Right lobe of liver (tissue), 4 donors: ENCODE data around the gene IL22RA1.

Experiments
- CTCF ChIP-seq, 4 donors: fragments of 200-600 bp in 3 of 4; fragments of 450-650 bp in 1 of 4; IDR thresholded peaks; one replicate each; pipeline versions ENCODE4 v1.5.1 to v1.8.0; 2016 to 2022; ENCODE audit warnings: antibody characterized with exemption in 4 of 4, mild to moderate bottlenecking in 2 of 4
- POLR2A ChIP-seq: fragments of 450-650 bp; IDR thresholded peaks from one replicate; pipeline ENCODE4 v1.6.1; 2017; ENCODE audit warnings: antibody characterized with exemption, mild to moderate bottlenecking
- donor health status: DM: no; HTN: no; CAD: no.
- donor health status: DM: no; HTN: no; CAD: no.
- donor health status: DM: no; HTN: yes; CAD: no.

GRCh38 chr1:24085007-24085406, 57.9 kb downstream of the IL22RA1 start:
- no peak for TF ChIP-seq CTCF (IDR thresholded peaks at IDR 0.05)
- TF ChIP-seq POLR2A: no peak
